GM23248 (cell line): ENCODE measurements around the gene FAM200C.

ENCODE experiments used
- EZH2 ChIP-seq: fragments of 200-600 bp; sonication (generic); IDR thresholded peaks from 2 replicates; pipeline ENCODE4 v1.6.1; 2018; ENCODE audit warnings: antibody characterized with exemption, mild to moderate bottlenecking; ENCODE audit not compliant: insufficient read depth, poor library complexity, severe bottlenecking
- EZH2phosphoT487 ChIP-seq: fragments of 200-600 bp; sonication (generic); IDR thresholded peaks from 2 replicates; pipeline ENCODE4 v1.6.1; 2018; ENCODE audit warnings: antibody characterized with exemption, moderate library complexity, mild to moderate bottlenecking, low read depth; ENCODE audit not compliant: insufficient read depth

- no peak for TF ChIP-seq EZH2
- TF ChIP-seq EZH2phosphoT487, result no peak
Observed at GRCh38 chr5:160352308-160352707, 47.5 kb downstream of the FAM200C start.
